Measurements from ENCODE around the gene C15orf61. TPM values are rescaled to one million over a fixed set of nuclear protein-coding genes. Genes with fewer than 3 reads are reported as not detected.

The C15orf61 gene
- total and polyA plus RNA-seq, 8 donors: 1.7 to 5.2 (median 2.8) TPM

DNA sequence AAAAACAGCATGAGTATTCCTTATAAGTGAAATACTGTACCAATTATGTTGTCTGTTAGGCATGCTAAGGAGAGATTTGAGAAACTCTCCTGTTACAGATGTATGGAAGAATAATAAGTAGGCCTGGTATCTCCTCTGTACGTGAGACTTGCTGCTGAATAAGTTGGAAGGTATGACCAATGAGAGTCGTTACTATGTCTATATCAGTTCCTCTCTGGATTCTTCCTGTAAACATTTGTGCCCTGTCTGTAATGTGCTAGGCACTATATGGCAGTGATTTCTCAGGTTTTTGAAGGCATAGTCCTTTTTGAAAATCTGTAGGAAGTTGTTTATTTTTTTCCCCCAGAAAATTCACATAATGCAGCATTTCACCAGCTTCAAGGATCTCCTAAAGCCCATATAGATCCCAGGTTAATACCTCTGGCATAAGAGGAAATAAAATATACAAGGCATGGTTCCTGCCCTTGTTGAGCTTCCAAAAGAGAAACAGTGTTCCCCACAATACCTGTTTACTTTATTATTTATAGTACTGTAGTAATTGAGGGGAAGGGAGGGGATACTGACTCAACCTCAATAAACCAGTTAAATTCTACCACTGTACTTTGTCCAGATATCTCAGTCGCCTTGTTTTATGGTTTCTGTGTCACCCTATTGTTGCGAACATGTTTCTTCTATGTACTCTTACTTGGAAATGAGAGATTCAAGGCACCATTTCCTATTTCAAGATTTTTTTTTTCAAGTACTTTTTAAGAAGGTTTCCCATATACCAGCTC, 50.1 kb downstream of the C15orf61 start:
- FAIRE-seq (peak; percentile 23), DNase-seq (no peak), ATAC-seq (no peak)
- no peaks in the 10 kb centered on the region for H3K9me3 ChIP-seq
- intact Hi-C loops (cut with DNase I): no loop called here
- no peaks in the 10 kb centered on the region for H3K4me1 ChIP-seq
- 95 to 98% methylated on average over 4 of the region's 4 CpGs for WGBS, 2 donors
- H3K27me3 ChIP-seq: no peaks in the 10 kb centered on the region
- no peaks in the 10 kb centered on the region for H3K36me3 ChIP-seq
- no peak overlapping the region for H3K27ac ChIP-seq
- H3K4me3 ChIP-seq: no peak overlapping the region
- TF ChIP-seq CTCF (IDR thresholded peaks at IDR 0.05): no peak

GRCh38 chr15:67571648-67572415, 50.9 kb downstream of the C15orf61 start:
- no peaks in the 10 kb centered on the region for H3K4me1 ChIP-seq
- no peak overlapping the region for H3K27ac ChIP-seq
- no peak for TF ChIP-seq CTCF (IDR thresholded peaks at IDR 0.05)
- FAIRE-seq (no peak), ATAC-seq (no peak), DNase-seq (no peak)
- WGBS, 2 donors: 94 to 96% methylated on average over 5 of the region's 5 CpGs
- no peak overlapping the region for H3K4me3 ChIP-seq
- H3K36me3 ChIP-seq: no peaks in the 10 kb centered on the region
- no peaks in the 10 kb centered on the region for H3K9me3 ChIP-seq
- intact Hi-C loops (cut with DNase I): no loop called here
- H3K27me3 ChIP-seq: no peaks in the 10 kb centered on the region

DNA sequence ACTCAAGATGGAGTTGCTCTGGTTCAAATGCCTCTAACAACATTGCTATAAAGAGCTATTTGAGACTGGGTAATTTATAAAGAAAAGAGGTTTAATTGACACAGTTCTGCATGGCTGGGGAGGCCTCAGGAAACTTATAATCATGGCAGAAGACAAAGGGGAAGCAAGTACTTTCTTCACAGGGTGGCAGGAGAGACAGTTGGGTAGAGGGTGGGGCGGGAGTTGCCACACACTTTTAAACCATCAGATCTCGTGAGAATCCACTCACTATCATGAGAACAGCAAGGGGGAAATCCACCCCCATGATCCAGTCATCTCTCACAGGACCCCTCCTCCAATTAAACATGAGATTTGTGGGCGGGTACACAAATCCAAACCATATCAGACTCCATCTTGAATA, 52.3 kb downstream of the C15orf61 start:
- ATAC-seq: no peak
- Histone ChIP-seq H3K9me3 (no peaks in the 10 kb centered on the region), H3K27me3 (no peaks in the 10 kb centered on the region), H3K27ac (no peak overlapping the region), H3K4me3 (no peak overlapping the region), H3K4me1 (no peaks in the 10 kb centered on the region), H3K36me3 (no peaks in the 10 kb centered on the region)
- no peak for DNase-seq
- no peak for TF ChIP-seq CTCF (IDR thresholded peaks at IDR 0.05)
- FAIRE-seq: no peak
- intact Hi-C loops (cut with DNase I): no loop called here
- WGBS, 2 donors: 84 to 94% methylated on average over 3 of the region's 3 CpGs

DNA sequence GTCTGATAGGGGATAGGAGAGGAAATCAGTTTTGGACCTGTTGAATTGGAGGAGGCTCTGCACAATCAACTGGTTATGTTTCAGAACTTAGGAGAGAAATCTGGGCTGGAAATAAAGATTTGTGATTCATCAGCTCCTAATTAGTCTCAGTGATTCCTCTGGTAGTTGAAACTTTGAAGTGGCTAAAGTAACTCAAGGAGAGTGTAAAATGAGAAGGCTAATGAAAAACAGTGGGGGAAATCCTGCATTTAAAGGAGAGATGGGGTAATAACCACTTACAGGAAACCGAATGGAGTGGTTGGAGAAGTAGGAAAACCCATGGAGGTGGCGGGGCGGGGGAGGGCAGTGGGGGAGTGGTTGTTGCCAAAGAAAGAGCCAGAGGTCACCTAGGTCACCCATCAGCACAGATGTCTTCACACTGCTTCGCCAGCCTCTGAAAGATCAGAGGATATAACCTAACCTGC, 54.1 kb downstream of the C15orf61 start:
- H3K27me3 ChIP-seq: no peaks in the 10 kb centered on the region
- H3K9me3 ChIP-seq: no peaks in the 10 kb centered on the region
- WGBS, 2 donors: 90 to 93% methylated on average over 4 of the region's 4 CpGs
- no peak for DNase-seq
- no peaks in the 10 kb centered on the region for H3K4me1 ChIP-seq
- FAIRE-seq: no peak
- H3K27ac ChIP-seq: no peak overlapping the region
- intact Hi-C loops (cut with DNase I): no loop called here
- no peaks in the 10 kb centered on the region for H3K36me3 ChIP-seq
- no peak for ATAC-seq
- no peak for TF ChIP-seq CTCF (IDR thresholded peaks at IDR 0.05)
- no peak overlapping the region for H3K4me3 ChIP-seq

Data from pancreas (tissue), 10 donors.